ENCODE measurements around the gene REL.

DNA sequence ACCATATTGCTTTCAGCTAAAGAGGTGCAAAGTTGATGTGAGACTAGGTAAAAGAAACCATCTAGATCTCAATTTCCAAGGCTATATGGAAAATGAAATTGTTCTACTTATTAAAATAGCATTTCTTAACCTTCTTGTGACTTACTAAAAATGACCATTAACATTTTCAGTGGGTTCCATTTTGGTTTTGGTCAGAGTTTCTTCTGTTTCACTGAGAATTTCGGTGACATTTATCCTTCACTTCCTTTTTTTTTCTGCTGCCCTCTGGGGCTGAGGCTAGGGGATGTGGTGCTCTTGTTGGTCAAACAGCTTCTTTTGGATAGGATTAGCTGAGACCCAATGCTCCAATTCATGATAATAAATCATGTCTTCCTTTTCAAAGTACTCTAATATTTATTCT lies 44.3 kb upstream of the REL start:
- TF ChIP-seq, protein P1, sequence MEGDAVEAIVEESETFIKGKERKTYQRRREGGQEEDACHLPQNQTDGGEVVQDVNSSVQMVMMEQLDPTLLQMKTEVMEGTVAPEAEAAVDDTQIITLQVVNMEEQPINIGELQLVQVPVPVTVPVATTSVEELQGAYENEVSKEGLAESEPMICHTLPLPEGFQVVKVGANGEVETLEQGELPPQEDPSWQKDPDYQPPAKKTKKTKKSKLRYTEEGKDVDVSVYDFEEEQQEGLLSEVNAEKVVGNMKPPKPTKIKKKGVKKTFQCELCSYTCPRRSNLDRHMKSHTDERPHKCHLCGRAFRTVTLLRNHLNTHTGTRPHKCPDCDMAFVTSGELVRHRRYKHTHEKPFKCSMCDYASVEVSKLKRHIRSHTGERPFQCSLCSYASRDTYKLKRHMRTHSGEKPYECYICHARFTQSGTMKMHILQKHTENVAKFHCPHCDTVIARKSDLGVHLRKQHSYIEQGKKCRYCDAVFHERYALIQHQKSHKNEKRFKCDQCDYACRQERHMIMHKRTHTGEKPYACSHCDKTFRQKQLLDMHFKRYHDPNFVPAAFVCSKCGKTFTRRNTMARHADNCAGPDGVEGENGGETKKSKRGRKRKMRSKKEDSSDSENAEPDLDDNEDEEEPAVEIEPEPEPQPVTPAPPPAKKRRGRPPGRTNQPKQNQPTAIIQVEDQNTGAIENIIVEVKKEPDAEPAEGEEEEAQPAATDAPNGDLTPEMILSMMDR (IDR thresholded peaks at IDR 0.05): no peak
- no peak for TF ChIP-seq POLR2AphosphoS5 (IDR thresholded peaks at IDR 0.05)

Measured in prostate gland (tissue), 2 donors.